ENCODE data around the gene HSD17B14.
A peak's percentile ranks its signal among the peaks of the same experiment; 100 is the strongest.
"Not testable (repeated sequence)": the region's sequence is repeated elsewhere in the genome, so short reads cannot be mapped to it uniquely, and the experiment has no call there.

HSD17B14 gene

DNA sequence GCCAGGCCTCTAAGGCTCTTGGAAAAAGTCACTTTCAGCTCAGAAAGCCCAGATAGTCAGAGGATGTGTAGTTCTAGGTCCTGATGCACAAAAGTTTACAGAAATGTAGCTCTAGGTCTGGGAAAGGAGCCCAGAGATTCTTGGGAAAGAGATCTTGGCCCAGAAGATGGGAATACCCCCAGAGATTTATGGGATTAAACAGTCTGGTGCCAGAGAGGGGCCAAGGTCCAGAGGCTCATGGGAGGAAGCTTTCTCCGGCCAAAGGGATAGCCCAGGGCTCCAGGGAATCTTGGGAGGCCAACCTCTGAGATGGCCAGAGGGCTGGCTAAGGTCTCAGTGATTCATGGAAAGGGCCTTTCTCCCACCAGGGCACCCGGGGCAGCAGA lies 40.6 kb downstream of the HSD17B14 start:
- no peak for DNase-seq

- peak; percentile 95 for DNase-seq
Observed at GRCh38 chr19:48795055-48795684, 41.1 kb downstream of the HSD17B14 start.

DNA sequence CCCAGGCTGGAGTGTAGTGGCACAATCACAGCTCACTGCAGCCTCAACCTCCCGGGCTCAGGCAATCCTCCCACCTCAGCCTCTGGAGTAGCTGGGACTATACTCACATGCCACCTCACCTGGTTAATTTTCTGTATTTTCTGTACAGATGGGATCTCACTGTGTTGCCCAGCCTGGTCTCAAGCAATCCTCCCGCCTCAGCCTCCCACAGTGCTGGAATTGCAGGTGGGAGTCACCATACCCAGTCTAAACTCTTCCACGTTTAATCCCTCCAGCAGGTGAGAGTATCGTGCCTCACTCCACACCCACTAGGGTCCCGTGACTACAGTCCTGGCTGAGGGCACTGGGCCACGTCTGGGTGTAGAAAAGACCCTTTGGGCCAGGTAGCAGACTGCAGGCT lies 42.0 kb downstream of the HSD17B14 start:
- no peak for DNase-seq

DNA sequence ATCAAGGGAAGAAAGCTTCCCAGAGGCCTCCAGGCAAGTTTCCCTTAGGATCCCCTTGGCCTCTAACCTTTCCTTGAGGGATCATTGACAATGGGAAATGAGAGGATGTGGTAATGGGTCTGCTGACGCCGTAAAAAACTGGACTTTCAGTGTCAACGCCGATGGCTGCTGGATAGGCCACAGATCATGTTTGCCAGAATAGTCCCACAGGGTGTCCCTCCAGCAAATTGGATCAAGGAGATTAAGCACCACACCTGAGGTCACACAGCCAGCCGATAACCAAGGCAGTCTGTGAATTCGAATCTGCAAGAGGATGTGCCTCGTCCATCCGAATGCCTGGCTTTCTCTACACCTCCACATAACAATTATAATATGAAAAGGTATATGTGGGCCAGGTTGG lies 43.0 kb downstream of the HSD17B14 start:
- DNase-seq: no peak

DNA sequence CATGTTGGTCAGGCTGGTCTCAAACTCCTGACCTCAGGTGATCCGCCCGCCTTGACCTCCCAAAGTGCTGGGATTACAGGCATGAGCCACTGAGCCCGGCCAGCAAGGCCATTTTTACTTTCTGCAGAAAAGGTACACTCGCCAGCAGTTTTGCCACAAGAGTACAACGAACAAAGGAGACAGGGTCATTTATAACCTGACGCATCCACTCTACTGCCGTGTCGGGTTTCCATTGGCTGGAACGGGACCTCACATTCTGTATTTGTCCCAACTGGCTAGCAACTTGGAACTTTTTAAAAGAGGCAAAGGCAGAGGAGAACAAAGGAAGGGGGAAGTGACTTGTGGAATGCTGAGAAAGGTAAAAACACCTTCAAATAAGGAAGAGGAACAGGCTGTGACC lies 49.0 kb downstream of the HSD17B14 start:
- not testable (repeated sequence) for DNase-seq

GRCh38 chr19:48786422-48786821 lies 49.9 kb downstream of the HSD17B14 start:
- not testable (repeated sequence) for DNase-seq

- DNase-seq: no peak
Observed at GRCh38 chr19:48784527-48784926, 51.8 kb downstream of the HSD17B14 start.

GRCh38 chr19:48780631-48781391 lies 55.5 kb downstream of the HSD17B14 start:
- DNase-seq: no peak

- DNase-seq: no peak
Observed at GRCh38 chr19:48779636-48780035, 56.7 kb downstream of the HSD17B14 start.

DNA sequence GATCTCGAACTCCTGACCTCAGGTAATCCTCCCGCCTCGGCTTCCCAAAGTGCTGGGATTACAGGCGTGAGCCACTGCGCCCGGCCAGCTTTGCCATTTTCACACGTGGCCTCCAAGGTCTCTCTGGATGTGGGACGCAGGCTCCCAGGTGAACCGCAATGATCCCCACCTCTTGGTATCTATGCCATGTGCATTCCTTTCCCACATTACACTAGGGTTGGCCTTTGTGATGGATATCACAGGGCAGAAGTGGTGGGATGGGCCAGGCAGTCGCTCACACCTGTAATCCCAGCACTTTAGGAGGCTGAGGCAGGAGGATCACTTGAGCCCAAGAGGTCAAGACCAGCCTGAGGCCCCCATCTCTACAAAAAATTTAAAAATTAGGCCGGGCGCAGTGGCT lies 58.6 kb downstream of the HSD17B14 start:
- no peak for DNase-seq

DNA sequence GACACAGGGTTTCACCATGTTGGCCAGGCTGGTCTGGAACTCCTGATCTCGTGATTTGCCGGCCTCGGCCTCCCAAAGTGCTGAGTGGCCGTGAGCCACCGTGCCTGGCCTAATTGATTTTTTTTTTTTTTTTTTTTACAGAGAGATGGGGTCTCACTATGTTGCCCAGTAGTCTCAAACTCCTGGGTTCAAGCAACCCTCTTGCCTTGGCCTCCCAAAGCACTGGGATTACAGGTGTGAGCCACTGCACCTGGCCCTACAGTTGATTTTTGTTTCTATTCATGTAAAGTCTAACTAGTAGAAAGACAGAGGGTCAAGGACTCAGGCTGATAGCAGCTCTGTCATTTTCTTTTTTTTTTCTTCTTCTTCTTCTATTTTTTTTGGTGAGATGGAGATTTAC lies 59.2 kb downstream of the HSD17B14 start:
- DNase-seq: no peak

DNA sequence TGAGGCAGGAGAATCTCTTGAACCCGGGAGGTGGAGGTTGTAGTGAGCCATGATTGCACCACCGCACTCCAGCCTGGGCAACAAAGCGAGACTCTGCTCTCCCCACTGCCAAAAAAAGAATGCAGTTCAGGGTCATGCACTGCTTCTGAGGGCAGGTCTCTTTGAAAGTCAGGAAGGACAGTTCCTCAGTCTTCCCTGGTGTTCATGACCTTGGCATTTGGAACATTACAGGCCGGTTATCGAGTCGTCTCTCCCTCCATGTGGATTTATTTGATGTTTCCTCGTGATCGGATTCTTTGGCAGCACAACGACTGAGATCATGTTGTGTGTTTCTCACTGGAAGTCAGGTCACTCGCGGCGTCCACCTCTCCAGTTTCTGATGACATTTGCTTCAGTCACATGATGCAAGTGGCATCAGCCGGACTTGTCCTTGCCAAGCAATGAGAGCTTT lies 63.8 kb downstream of the HSD17B14 start:
- DNase-seq: no peak

GRCh38 chr19:48770734-48771472 lies 65.4 kb downstream of the HSD17B14 start:
- DNase-seq: no peak

DNA sequence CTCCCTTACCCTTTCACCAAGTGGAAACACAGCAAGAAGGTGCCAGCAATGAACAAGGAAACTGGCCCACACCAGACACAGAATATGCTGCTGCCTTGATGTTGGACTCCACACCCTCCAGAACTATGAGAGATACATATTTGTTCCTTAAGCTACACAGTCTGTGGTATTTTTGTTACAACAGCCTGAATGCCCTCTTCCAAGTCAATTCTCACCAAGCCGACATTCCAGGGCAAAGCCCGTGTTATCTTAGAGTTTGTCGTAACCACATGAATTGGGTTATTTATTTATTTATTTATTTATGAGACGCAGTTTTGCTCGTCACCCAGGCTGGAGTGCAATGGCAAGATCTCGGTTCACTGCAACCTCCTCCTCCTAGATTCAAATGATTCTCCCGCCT lies 66.0 kb downstream of the HSD17B14 start:
- no peak for DNase-seq

GRCh38 chr19:48768994-48769713 lies 67.1 kb downstream of the HSD17B14 start:
- DNase-seq: no peak

DNA sequence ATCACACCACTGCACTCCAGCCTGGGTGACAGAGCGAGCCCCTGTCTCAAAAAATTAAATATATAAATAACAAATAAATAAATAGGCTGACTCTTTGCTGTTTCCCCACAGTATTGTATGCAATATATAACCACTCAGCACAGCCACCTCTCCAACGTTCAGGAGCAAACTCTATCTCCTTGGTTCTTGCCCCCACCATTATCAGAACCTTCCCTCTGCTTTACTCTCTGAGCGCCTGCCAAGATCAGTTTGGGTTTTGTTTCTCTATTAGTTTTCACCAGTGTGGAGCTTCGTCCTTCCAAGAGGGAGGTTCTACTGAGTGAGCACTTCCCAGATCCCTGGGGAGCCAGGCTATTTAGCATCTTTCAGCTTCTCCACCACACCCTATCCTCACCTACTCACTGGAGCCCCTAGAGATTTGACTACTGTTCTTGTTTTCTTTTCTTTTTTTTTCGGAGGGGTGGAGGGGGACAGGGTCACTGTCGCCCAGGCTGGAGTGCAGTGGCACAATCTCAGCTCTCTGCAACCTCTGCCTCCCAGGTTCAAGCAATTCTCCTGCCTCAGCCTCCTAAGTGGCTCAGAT lies 68.0 kb downstream of the HSD17B14 start:
- not testable (repeated sequence) for DNase-seq

DNA sequence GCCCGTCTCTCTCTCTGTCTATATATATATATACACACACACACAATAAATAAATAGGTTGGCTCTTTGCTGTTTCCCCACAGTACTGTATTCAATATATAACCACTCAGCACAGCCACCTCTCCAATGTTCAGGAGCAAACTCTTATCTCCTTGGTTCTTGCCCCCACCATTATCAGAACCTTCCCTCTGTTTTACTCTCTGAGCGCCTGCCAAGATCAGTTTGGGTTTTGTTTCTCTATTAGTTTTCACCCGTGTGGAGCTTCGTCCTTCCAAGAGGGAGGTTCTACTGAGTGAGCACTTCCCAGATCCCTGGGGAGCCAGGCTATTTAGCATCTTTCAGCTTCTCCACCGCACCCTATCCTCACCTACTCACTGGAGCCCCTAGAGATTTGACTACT lies 70.5 kb downstream of the HSD17B14 start:
- DNase-seq: not testable (repeated sequence)
